GM18867 (cell line): ENCODE results near the gene USP13.
"Not testable (repeated sequence)": the region's sequence is repeated elsewhere in the genome, so short reads cannot be mapped to it uniquely, and the experiment has no call there.

ENCODE experiments used
- ATAC-seq: cut with Tn5 transposase; IDR thresholded peaks from one replicate; pipeline ENCODE4 v1.9.1; 2021; ENCODE audit warnings: mild to moderate bottlenecking, moderate library complexity; ENCODE audit not compliant: unreplicated experiment

The USP13 gene

DNA sequence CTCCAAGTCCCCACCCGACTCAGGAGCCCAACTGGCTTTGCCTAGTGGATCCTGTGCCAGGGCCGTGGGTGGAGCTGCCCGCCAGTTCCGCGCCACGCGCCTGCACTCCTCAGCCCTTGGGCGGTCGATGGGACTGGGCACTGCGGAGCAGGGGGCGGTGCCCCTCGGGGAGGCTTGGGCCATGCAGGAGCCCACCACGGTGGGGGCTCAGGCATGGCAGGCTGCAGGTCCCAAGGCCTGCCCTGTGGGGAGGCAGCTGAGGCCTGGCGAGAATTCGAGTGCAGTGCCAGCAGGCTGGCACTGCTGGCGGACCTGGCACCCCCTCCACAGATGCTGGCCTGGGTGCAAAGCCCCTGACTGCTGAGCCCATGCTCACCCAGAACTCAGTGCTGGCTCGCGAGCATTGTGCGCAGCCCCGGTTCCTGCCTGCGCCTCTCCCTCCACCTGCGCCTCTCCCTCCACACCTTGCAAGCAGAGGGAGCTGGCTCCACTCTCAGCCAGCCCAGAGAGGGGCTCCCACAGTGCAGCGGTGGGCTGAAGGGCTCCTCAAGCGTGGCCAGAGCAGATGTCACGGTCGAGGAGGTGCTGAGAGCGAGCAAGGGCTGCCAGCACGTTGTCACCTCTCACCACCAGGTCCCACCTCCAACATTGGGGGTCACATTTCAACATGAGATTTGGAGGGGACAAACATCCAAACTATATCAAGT, 122.7 kb downstream of the USP13 start:
- no peak for ATAC-seq

DNA sequence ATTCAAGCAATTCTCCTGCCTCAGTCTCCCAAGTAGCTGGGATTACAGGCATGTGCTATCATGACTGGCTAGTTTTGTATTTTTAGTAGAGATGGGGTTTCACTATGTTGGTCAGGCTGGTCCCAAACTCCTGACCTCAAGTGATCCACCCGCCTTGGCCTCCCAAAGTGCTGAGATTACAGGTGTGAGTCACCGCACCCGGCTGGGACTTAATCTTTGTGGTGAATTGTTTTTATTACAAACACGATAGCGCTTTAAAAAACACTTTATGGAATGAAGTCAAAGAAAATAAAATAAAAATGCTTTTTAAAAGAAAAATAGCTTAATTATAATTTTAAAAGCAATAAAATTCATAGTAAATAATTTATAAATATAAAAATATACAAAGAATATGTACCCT, 130.0 kb downstream of the USP13 start:
- ATAC-seq = not testable (repeated sequence)

- no peak for ATAC-seq
These were observed 136.2 kb downstream of the USP13 start for GRCh38 chr3:179788996-179789395.

DNA sequence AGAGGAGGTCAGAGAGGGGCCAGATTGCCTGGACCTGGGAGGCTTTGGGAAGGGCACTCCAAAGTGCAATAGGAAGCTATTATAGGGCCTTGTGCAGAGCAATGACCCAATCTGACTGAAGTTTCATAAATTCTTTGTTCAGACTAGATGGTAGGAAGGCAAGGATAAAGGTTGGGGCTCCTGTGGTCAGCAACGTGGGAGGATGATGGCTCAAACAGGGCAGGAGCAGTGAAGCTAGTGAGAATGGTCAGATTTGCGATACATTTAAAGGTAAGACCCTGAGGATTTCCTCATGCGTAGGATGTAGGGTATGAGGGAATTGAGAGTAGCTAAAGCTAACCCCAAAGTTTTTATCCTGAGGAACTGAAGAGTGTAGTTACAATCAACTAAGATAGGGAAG, 139.0 kb downstream of the USP13 start:
- no peak for ATAC-seq

DNA sequence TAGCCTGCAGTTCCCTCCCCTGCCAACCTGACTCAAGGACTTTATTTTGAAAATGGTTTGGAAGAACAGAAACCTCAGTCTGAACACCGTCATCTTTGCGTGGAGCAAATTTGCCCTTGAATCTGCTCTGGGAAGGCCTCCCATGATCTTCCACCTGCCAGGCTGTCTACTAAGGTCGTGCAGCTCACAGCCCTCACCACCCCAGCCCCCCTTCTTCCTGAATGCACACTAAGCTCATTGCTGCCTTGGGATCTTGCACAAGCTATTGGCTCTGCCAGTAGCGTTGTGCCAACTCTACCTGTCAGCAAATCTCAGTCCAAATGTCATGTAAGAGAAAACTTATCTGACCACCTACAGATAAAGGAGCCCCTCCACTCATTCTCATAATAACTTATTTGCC, 141.5 kb downstream of the USP13 start:
- ATAC-seq = no peak

- no peak for ATAC-seq
These were observed 143.6 kb downstream of the USP13 start for GRCh38 chr3:179796421-179796820.

GRCh38 chr3:179797192-179797591, 144.4 kb downstream of the USP13 start:
- no peak for ATAC-seq

DNA sequence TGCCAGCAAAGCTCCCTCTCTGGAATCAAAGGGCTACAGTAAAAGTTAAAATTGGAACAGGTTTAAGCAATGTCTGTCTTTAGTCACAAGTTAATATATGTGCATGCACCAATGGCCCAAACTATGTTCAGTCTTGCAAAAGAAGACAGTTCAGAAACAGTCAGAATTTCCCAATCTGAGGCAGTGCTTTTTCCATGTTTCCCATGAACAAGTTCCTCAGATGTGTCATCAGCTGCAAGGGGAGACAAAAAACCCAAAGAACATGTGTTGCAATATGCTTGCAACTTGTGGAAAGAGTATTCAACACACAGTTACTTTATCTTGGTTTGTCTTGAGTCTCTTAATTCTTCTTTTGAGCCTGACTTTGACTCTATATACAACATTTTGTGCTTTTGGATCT, 148.4 kb downstream of the USP13 start:
- no peak for ATAC-seq

DNA sequence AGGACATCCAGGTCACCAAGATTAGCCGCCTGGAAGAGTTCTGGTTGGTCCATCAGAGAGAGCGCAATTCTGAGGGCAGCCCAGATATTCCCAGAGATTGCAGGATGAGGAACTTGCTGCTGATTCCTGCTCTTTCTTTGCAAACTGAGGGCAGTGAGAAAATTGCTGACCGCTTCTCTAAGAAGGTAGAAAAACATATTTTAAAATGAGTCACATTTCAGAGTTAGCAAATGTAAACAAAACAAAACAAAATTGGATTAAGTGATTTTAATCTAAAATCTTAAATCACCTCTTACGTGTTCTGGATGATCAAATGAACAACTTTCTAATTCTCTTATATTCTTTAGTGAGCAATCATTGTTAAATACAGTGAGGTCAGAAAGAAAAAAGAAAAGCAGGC, 149.0 kb downstream of the USP13 start:
- ATAC-seq = no peak

DNA sequence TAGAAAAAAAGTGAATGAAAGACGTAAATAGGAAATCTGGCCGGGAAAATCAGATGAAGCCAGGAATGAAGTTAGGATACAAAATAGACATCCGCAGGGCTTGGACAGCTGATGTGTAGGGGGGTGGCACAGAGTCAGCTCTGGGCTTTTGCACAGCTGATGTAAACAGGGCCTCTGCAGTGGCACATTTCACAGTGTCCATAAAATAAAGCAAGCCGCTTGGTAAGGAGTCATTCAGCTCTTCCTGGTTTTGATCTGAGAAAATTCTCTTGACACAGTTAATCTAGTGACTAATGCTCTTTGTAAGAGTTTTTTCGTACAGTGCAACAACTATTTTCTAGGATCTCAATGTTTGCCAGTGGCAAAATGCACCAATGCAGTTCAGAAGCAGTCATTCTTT, 153.3 kb downstream of the USP13 start:
- ATAC-seq = no peak

GRCh38 chr3:179807588-179807987, 154.7 kb downstream of the USP13 start:
- no peak for ATAC-seq

DNA sequence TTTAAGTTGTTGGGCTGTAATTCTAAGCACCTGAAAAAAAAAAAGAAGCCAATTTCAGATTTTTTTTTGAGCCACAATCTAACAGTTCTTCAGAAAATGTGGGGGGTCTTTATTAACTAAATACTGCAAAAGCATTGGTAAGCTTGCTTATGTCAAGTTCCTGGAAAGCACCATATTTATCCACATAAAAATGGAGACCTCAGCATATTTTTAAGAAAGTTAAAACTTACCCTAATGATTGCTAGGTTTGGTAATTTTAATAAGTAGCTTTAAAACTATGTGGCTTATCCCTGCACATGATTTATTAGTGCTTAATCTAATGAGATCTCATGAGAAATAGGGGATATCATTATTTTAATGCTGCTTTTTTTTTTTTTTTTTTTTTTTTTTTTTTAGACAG, 156.8 kb downstream of the USP13 start:
- no peak for ATAC-seq

DNA sequence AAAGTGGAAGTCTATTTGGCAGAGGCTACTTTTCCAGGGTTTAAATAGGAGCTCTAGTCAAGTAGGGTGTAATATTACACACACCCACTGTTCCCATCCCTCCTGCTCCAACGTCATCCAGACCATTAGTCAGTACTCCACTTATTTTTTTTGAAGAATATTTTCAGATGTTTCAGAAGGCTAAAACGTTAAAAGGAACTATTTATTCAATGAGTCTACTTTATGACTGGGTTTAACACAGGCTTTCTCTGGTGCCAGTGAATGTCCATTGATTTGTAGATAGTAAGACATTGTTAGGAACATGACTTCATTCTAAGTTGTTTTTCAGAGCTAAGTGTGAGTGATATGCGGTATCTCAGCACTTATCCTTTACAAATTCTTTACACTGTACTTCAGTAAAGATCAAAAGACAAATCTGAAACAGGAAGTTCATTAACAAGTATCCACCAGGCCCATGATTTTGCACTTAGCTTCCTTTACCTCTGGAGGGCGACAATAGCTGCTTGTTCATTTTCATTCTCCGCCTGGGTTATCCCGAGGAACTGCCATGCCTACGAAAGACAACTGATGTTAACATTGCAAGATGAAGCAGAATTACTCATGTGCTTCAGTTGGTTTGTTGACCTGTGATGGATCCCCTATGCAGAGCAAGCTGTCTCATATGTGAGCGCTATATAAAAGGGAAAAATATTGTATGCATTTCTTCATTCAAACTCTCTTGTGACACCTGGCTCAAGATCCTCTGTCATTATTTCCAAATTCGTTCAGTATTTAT, 158.7 kb downstream of the USP13 start:
- ATAC-seq = peak; percentile 96

DNA sequence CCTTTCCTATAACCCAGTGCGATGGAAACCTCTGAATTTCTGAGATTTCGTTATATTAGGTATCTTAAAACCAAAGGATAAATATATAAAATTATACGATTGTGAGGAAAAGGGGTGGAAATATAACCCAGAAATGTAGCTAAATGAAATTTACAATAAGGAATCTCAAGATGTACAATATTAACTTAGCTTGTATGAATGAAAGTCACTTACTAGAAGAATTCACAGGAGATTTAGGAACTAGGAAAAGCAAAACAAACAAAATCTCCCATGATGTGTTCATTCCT, 159.2 kb downstream of the USP13 start:
- no peak for ATAC-seq

GRCh38 chr3:179819379-179819778, 166.5 kb downstream of the USP13 start:
- ATAC-seq = no peak

GRCh38 chr3:179822296-179822695, 169.5 kb downstream of the USP13 start:
- no peak for ATAC-seq

DNA sequence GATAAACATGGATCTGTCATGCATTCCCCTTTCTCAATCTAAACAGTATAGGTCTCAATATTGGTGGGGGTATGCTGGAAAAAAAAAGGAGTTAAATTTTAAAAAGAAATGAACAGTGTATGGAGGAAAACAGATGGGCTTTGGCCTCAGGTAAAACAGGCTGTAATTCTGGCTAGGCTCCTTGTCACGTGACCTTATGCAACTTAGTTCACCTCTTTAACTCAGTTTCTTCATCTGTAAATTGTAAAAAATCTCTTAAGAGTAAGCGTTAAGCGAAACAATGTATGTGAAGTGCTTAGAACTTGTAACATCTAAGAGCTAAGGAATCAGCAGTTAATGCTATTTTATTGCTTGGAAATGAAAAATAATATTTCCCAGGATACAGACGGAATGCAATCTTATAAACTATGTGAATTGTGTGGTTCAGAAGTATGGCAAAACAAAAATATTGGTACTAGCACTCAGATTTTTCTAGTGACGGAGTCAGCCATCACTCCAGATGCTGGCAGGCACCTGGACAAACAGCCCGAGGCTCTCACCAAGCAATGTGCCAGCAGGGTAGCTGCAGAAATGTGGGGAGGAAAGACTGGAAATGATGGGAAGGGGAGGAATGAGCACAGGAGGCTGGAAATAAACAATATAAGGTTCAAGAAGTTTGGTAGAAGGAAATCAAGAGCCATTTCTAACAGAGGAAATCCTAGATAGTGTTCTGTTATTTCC, 172.8 kb downstream of the USP13 start:
- no peak for ATAC-seq

GRCh38 chr3:179826247-179826637, 173.4 kb downstream of the USP13 start:
- ATAC-seq = no peak

GRCh38 chr3:179828738-179829137, 175.9 kb downstream of the USP13 start:
- ATAC-seq = no peak

DNA sequence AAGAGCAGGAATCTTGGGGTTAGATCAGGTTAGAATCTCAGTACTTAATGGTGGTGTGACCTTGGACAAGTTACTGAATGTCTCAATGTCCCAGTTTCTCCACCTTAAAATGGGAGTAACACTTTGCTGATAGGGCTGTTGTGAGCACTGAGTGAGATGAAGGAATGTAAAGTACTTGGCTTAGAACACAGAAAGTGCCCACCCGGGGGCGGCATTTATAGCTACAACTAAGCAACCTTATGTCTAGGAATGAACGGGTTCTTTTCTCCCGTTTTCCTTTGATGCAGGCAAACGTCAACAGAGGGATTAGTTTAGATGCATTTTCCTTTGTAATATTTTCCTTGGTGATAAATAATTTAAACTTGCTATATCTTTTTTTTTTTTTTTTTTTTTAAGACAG, 176.6 kb downstream of the USP13 start:
- ATAC-seq = no peak

GRCh38 chr3:179832333-179832854, 179.6 kb downstream of the USP13 start:
- ATAC-seq = no peak

DNA sequence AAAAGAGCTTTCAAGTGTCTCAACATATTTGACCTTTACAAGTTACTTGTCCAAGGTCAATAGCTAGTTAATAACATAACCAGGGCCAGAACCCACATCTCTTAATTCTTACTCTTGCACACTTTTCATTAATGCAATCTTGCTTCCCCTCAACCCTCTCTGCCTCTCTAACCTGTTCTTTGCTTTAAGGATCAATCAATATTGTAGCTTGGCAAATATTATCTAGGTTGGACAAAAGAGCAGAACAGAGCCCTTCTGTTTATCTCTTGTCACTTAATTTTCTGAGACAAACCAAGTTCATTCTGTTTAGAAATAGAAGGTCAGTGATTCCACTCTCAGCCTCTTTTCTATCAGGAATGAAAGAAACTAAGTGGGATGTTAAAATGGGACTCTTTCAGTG, 180.5 kb downstream of the USP13 start:
- no peak for ATAC-seq
